ENCODE data around the gene LRRN2. TPM values are rescaled to one million over a fixed set of nuclear protein-coding genes. Genes with fewer than 3 reads are reported as not detected.
A peak's percentile ranks its signal among the peaks of the same experiment; 100 is the strongest.
"Not testable (repeated sequence)": the region's sequence is repeated elsewhere in the genome, so short reads cannot be mapped to it uniquely, and the experiment has no call there.

LRRN2 gene
- total RNA-seq, 2 donors from 2014 or later, result not detected

- no peaks in the 10 kb centered on the region for H3K9me3 ChIP-seq (ENCODE audit: control insufficient read depth, low read length, poor library complexity, severe bottlenecking)
- Mint-ChIP-seq H3K27me3 (peaks cover 45% of the 10 kb centered on the region), H3K4me3 (no peak overlapping the region), H3K27ac (no peak overlapping the region), H3K36me3 (ENCODE audit: low read depth) (peaks cover 4% of the 10 kb centered on the region), H3K4me1 (no peaks in the 10 kb centered on the region)
- ATAC-seq (no peak), DNase-seq (no peak)
Observed at GRCh38 chr1:204640578-204640977, 45.0 kb downstream of the LRRN2 start.

- Mint-ChIP-seq H3K27ac (no peak overlapping the region), H3K4me3 (no peak overlapping the region), H3K4me1 (no peaks in the 10 kb centered on the region), H3K27me3 (peaks cover 43% of the 10 kb centered on the region), H3K36me3 (ENCODE audit: low read depth) (no peaks in the 10 kb centered on the region)
- no peaks in the 10 kb centered on the region for H3K9me3 ChIP-seq (ENCODE audit: control insufficient read depth, low read length, poor library complexity, severe bottlenecking)
- ATAC-seq (no peak), DNase-seq (no peak)
Observed at GRCh38 chr1:204634260-204634910, 51.2 kb downstream of the LRRN2 start.

GRCh38 chr1:204633665-204634064, 51.9 kb downstream of the LRRN2 start:
- ATAC-seq (no peak), DNase-seq (no peak)
- H3K36me3 Mint-ChIP-seq (ENCODE audit: low read depth), result no peaks in the 10 kb centered on the region
- H3K4me3 Mint-ChIP-seq, result no peak overlapping the region
- peaks cover 45% of the 10 kb centered on the region for H3K27me3 Mint-ChIP-seq
- H3K27ac Mint-ChIP-seq, result no peak overlapping the region
- no peaks in the 10 kb centered on the region for H3K9me3 ChIP-seq (ENCODE audit: control insufficient read depth, low read length, poor library complexity, severe bottlenecking)
- no peaks in the 10 kb centered on the region for H3K4me1 Mint-ChIP-seq

GRCh38 chr1:204630132-204630905, 55.2 kb downstream of the LRRN2 start:
- no peak overlapping the region for H3K4me3 Mint-ChIP-seq
- peaks cover 4% of the 10 kb centered on the region for H3K4me1 Mint-ChIP-seq
- no peaks in the 10 kb centered on the region for H3K9me3 ChIP-seq (ENCODE audit: control insufficient read depth, low read length, poor library complexity, severe bottlenecking)
- no peak overlapping the region for H3K27ac Mint-ChIP-seq
- no peak for DNase-seq
- no peak for ATAC-seq
- H3K27me3 Mint-ChIP-seq, result peaks cover 38% of the 10 kb centered on the region
- peaks cover 3% of the 10 kb centered on the region for H3K36me3 Mint-ChIP-seq (ENCODE audit: low read depth)

- H3K36me3 Mint-ChIP-seq (ENCODE audit: low read depth); ATAC-seq; H3K4me3 Mint-ChIP-seq; H3K27ac Mint-ChIP-seq; H3K9me3 ChIP-seq (ENCODE audit: control insufficient read depth, low read length, poor library complexity, severe bottlenecking); H3K4me1 Mint-ChIP-seq; DNase-seq: not testable (repeated sequence)
- H3K27me3 Mint-ChIP-seq, result peaks cover 38% of the 10 kb centered on the region
Observed at GRCh38 chr1:204629459-204629858, 56.1 kb downstream of the LRRN2 start.

GRCh38 chr1:204628868-204629267, 56.7 kb downstream of the LRRN2 start:
- peaks cover 3% of the 10 kb centered on the region for H3K36me3 Mint-ChIP-seq (ENCODE audit: low read depth)
- DNase-seq (no peak), ATAC-seq (no peak)
- H3K27ac Mint-ChIP-seq, result no peak overlapping the region
- peaks cover 4% of the 10 kb centered on the region for H3K4me1 Mint-ChIP-seq
- H3K4me3 Mint-ChIP-seq, result no peak overlapping the region
- H3K9me3 ChIP-seq (ENCODE audit: control insufficient read depth, low read length, poor library complexity, severe bottlenecking), result no peaks in the 10 kb centered on the region
- peaks cover 35% of the 10 kb centered on the region for H3K27me3 Mint-ChIP-seq

GRCh38 chr1:204627436-204627835, 58.1 kb downstream of the LRRN2 start:
- no peak for DNase-seq
- Mint-ChIP-seq H3K27me3 (peaks cover 31% of the 10 kb centered on the region), H3K4me1 (peaks cover 4% of the 10 kb centered on the region), H3K27ac (no peak overlapping the region), H3K36me3 (ENCODE audit: low read depth) (peaks cover 3% of the 10 kb centered on the region), H3K4me3 (no peak overlapping the region)
- ATAC-seq, result no peak
- no peaks in the 10 kb centered on the region for H3K9me3 ChIP-seq (ENCODE audit: control insufficient read depth, low read length, poor library complexity, severe bottlenecking)

- no peak overlapping the region for H3K27ac Mint-ChIP-seq
- H3K36me3 Mint-ChIP-seq (ENCODE audit: low read depth), result peaks cover 3% of the 10 kb centered on the region
- no peak for DNase-seq
- no peak for ATAC-seq
- no peak overlapping the region for H3K4me3 Mint-ChIP-seq
- H3K4me1 Mint-ChIP-seq, result peaks cover 4% of the 10 kb centered on the region
- peaks cover 27% of the 10 kb centered on the region for H3K27me3 Mint-ChIP-seq
- no peaks in the 10 kb centered on the region for H3K9me3 ChIP-seq (ENCODE audit: control insufficient read depth, low read length, poor library complexity, severe bottlenecking)
Observed at GRCh38 chr1:204626381-204626780, 59.2 kb downstream of the LRRN2 start.

GRCh38 chr1:204624631-204625216, 60.8 kb downstream of the LRRN2 start:
- H3K27ac Mint-ChIP-seq, result no peak overlapping the region
- H3K27me3 Mint-ChIP-seq, result peaks cover 17% of the 10 kb centered on the region
- peaks cover 3% of the 10 kb centered on the region for H3K36me3 Mint-ChIP-seq (ENCODE audit: low read depth)
- ATAC-seq, result no peak
- DNase-seq, result no peak
- no peak overlapping the region for H3K4me3 Mint-ChIP-seq
- H3K4me1 Mint-ChIP-seq, result peaks cover 4% of the 10 kb centered on the region
- H3K9me3 ChIP-seq (ENCODE audit: control insufficient read depth, low read length, poor library complexity, severe bottlenecking), result no peaks in the 10 kb centered on the region

- Mint-ChIP-seq H3K4me3 (no peak overlapping the region), H3K36me3 (ENCODE audit: low read depth) (peaks cover 3% of the 10 kb centered on the region), H3K27me3 (peaks cover 13% of the 10 kb centered on the region), H3K27ac (no peak overlapping the region), H3K4me1 (peaks cover 4% of the 10 kb centered on the region)
- no peaks in the 10 kb centered on the region for H3K9me3 ChIP-seq (ENCODE audit: control insufficient read depth, low read length, poor library complexity, severe bottlenecking)
- no peak for DNase-seq
- ATAC-seq, result peak; percentile 54
Observed at GRCh38 chr1:204623894-204624361, 61.6 kb downstream of the LRRN2 start.

- no peak for DNase-seq
- H3K9me3 ChIP-seq (ENCODE audit: control insufficient read depth, low read length, poor library complexity, severe bottlenecking), result no peaks in the 10 kb centered on the region
- peaks cover 8% of the 10 kb centered on the region for H3K27me3 Mint-ChIP-seq
- H3K4me1 Mint-ChIP-seq, result peaks cover 4% of the 10 kb centered on the region
- ATAC-seq, result no peak
- peaks cover 3% of the 10 kb centered on the region for H3K36me3 Mint-ChIP-seq (ENCODE audit: low read depth)
- no peak overlapping the region for H3K27ac Mint-ChIP-seq
- no peak overlapping the region for H3K4me3 Mint-ChIP-seq
Observed at GRCh38 chr1:204623365-204623893, 62.1 kb downstream of the LRRN2 start.

- DNase-seq (no peak), ATAC-seq (no peak)
- Mint-ChIP-seq H3K4me1 (peaks cover 4% of the 10 kb centered on the region), H3K27ac (no peak overlapping the region), H3K4me3 (no peak overlapping the region), H3K27me3 (peaks cover 5% of the 10 kb centered on the region), H3K36me3 (ENCODE audit: low read depth) (peaks cover 3% of the 10 kb centered on the region)
- no peaks in the 10 kb centered on the region for H3K9me3 ChIP-seq (ENCODE audit: control insufficient read depth, low read length, poor library complexity, severe bottlenecking)
Observed at GRCh38 chr1:204621996-204622395, 63.5 kb downstream of the LRRN2 start.

- H3K9me3 ChIP-seq (ENCODE audit: control insufficient read depth, low read length, poor library complexity, severe bottlenecking), result no peaks in the 10 kb centered on the region
- Mint-ChIP-seq H3K36me3 (ENCODE audit: low read depth) (peaks cover 2% of the 10 kb centered on the region), H3K27ac (no peak overlapping the region), H3K4me1 (peaks cover 4% of the 10 kb centered on the region), H3K4me3 (no peak overlapping the region), H3K27me3 (peaks cover 5% of the 10 kb centered on the region)
- ATAC-seq, result no peak
- DNase-seq, result no peak
Observed at GRCh38 chr1:204621396-204621795, 64.1 kb downstream of the LRRN2 start.
